HepG2 (cell line): ENCODE measurements around the gene ZBTB22. TPM values are rescaled to one million over a fixed set of nuclear protein-coding genes. Genes with fewer than 3 reads are reported as not detected.

Experiments
- FOXP1 ChIP-seq, 2 experiments: fragments of 450-650 bp in 1 of 2; IDR thresholded peaks; 2 replicates each; pipeline ENCODE4 v1.6.1; 2017 to 2018; ENCODE audit warnings: antibody characterized with exemption in 1 of 2
- MXI1 ChIP-seq: IDR thresholded peaks from 3 replicates; pipeline ENCODE4 v1.6.1; 2012; ENCODE audit warnings: low read depth, low read length, inconsistent platforms, borderline replicate concordance
- SRSF4 ChIP-seq: fragments of 200-400 bp; formaldehyde crosslinking; IDR thresholded peaks from one replicate; pipeline ENCODE4 v1.6.1; 2018; ENCODE audit warnings: mild to moderate bottlenecking, low read depth, low read length, moderate library complexity; ENCODE audit not compliant: poor library complexity, severe bottlenecking
- ZNF30 ChIP-seq: sonication (generic); formaldehyde crosslinking; IDR thresholded peaks from 2 replicates; pipeline ENCODE4 v1.5.0; 2020; ENCODE audit warnings: mild to moderate bottlenecking, missing genetic modification reagents
- ZNF383 ChIP-seq: sonication (generic); formaldehyde crosslinking; IDR thresholded peaks from 2 replicates; pipeline ENCODE4 v1.4.0; 2020; ENCODE audit warnings: missing genetic modification reagents, mild to moderate bottlenecking, borderline replicate concordance
- ZNF441 ChIP-seq: sonication (generic); formaldehyde crosslinking; IDR thresholded peaks from 2 replicates; pipeline ENCODE4 v1.7.0; 2021; ENCODE audit warnings: missing genetic modification reagents, borderline replicate concordance
- ZNF468 ChIP-seq: sonication (generic); formaldehyde crosslinking; IDR thresholded peaks from 2 replicates; pipeline ENCODE4 v1.8.0; 2022; ENCODE audit warnings: mild to moderate bottlenecking, moderate library complexity, missing genetic modification reagents
- polyA plus RNA-seq, 8 experiments: library from polyadenylated mRNA; depleted of rRNA in 3 of 8; stranded (reverse) in 7 of 8; unstranded in 1 of 8; fragments of >200 nt; fragmentation: Illumina TruSeq in 4 of 8; extraction: Trizol in 4 of 8; gene quantifications; 2 replicates each; pipeline versions ENCODE4 v1.2.1 to v1.2.3, GENCODE V29; 2011 to 2016; ENCODE audit warnings: low read depth in 4 of 8, missing spikeins in 1 of 8, mixed read lengths in 1 of 8; ENCODE audit not compliant: insufficient read depth in 1 of 8
- total RNA-seq, 5 experiments: library from RNA; depleted of rRNA; stranded (reverse); fragments of >200 nt; fragmentation: Illumina TruSeq; extraction: Trizol; gene quantifications; 2 replicates each; pipeline ENCODE4 v1.2.3, GENCODE V29; 2016; ENCODE audit warnings: low read depth in 1 of 5
- TF ChIP-seq, protein P1 (sequence below): sonication (generic); formaldehyde crosslinking; IDR thresholded peaks from 2 replicates; pipeline ENCODE4 v1.8.1; 2023; ENCODE audit warnings: missing genetic modification reagents, inconsistent platforms, borderline replicate concordance
- TF ChIP-seq, protein P2 (sequence below): sonication (generic); formaldehyde crosslinking; IDR thresholded peaks from 2 replicates; pipeline ENCODE4 v1.5.0; 2020; ENCODE audit warnings: mild to moderate bottlenecking, missing genetic modification reagents
- TF ChIP-seq, protein P3 (sequence below): IDR thresholded peaks from 2 replicates; pipeline ENCODE4 v1.6.1; 2016; ENCODE audit warnings: missing compliant biosample characterization, missing genetic modification reagents, borderline replicate concordance
- TF ChIP-seq, protein P4 (sequence below): sonication (generic); formaldehyde crosslinking; IDR thresholded peaks from 2 replicates; pipeline ENCODE4 v1.4.0; 2020; ENCODE audit warnings: missing genetic modification reagents, borderline replicate concordance

Gene ZBTB22
- total and polyA plus RNA-seq, 2 of the 13 experiments (the other 11 are each of a cell fraction or from before 2014, with no cell fraction given) = 8.0 to 10.6 TPM

DNA sequence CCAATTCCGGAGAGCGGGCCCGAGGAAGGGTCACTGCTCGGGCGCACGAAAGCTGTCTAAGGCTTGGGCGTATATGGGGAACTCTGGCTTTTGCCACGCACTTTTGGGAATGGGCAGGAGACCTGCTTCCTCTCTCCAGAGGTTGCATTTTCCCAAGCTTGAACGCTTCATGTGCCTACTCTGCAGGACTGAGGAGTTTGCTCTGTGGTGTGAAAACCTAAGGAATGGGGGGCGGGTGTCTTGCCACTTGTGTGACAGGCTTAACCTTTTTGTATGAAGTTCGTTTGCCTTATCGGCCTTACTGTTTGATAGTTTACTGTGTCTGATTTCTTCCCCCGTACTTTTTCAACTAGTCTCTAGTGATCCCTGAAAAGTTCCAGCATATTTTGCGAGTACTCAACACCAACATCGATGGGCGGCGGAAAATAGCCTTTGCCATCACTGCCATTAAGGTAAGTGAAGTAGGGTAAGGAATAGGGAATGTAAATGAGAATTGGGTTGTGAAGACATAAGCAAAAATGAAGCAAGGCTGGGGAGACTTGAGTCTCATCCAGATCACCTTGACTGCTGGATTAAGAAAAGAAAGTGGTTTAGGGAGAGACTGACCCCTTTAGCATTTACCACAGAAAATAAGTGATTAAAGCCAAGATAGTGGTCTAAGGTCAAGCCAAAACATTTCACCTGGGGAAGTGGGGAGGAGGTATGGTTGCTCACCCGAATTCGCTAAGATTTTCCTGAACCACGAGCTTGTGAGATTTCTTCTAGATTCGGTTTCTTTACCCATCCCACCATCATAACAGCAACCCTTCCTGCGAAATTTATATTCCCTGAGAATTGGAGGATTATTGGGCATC is 45.0 kb downstream of the ZBTB22 start (continued):
- TF ChIP-seq, protein P1, sequence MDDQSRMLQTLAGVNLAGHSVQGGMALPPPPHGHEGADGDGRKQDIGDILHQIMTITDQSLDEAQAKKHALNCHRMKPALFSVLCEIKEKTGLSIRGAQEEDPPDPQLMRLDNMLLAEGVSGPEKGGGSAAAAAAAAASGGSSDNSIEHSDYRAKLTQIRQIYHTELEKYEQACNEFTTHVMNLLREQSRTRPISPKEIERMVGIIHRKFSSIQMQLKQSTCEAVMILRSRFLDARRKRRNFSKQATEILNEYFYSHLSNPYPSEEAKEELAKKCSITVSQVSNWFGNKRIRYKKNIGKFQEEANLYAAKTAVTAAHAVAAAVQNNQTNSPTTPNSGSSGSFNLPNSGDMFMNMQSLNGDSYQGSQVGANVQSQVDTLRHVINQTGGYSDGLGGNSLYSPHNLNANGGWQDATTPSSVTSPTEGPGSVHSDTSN = 0 out of 2 replicates have a peak, but pooled peaks have one; percentile 71
- TF ChIP-seq, protein P2, sequence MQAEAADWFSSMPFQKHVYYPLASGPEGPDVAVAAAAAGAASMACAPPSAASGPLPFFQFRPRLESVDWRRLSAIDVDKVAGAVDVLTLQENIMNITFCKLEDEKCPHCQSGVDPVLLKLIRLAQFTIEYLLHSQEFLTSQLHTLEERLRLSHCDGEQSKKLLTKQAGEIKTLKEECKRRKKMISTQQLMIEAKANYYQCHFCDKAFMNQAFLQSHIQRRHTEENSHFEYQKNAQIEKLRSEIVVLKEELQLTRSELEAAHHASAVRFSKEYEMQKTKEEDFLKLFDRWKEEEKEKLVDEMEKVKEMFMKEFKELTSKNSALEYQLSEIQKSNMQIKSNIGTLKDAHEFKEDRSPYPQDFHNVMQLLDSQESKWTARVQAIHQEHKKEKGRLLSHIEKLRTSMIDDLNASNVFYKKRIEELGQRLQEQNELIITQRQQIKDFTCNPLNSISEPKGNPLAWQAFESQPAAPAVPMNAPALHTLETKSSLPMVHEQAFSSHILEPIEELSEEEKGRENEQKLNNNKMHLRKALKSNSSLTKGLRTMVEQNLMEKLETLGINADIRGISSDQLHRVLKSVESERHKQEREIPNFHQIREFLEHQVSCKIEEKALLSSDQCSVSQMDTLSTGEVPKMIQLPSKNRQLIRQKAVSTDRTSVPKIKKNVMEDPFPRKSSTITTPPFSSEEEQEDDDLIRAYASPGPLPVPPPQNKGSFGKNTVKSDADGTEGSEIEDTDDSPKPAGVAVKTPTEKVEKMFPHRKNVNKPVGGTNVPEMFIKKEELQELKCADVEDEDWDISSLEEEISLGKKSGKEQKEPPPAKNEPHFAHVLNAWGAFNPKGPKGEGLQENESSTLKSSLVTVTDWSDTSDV (CRISPR knock-in tag) = no peak
- TF ChIP-seq MXI1 (no peak), ZNF30 (CRISPR knock-in tag) (no peak), SRSF4 (no peak), ZNF383 (CRISPR knock-in tag) (0 out of 2 replicates have a peak, but pooled peaks have one; percentile 38), ZNF468 (CRISPR knock-in tag) (no peak), ZNF441 (no peak), FOXP1 (IDR thresholded peaks at IDR 0.05) (no peak), FOXP1 (CRISPR knock-in tag; IDR thresholded peaks at IDR 0.05) (no peak)
- TF ChIP-seq, protein P3, sequence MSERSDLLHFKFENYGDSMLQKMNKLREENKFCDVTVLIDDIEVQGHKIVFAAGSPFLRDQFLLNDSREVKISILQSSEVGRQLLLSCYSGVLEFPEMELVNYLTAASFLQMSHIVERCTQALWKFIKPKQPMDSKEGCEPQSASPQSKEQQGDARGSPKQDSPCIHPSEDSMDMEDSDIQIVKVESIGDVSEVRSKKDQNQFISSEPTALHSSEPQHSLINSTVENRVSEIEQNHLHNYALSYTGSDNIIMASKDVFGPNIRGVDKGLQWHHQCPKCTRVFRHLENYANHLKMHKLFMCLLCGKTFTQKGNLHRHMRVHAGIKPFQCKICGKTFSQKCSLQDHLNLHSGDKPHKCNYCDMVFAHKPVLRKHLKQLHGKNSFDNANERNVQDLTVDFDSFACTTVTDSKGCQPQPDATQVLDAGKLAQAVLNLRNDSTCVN (CRISPR knock-in tag) = no peak; the same call in 1 of the 2 replicates
- TF ChIP-seq, protein P4, sequence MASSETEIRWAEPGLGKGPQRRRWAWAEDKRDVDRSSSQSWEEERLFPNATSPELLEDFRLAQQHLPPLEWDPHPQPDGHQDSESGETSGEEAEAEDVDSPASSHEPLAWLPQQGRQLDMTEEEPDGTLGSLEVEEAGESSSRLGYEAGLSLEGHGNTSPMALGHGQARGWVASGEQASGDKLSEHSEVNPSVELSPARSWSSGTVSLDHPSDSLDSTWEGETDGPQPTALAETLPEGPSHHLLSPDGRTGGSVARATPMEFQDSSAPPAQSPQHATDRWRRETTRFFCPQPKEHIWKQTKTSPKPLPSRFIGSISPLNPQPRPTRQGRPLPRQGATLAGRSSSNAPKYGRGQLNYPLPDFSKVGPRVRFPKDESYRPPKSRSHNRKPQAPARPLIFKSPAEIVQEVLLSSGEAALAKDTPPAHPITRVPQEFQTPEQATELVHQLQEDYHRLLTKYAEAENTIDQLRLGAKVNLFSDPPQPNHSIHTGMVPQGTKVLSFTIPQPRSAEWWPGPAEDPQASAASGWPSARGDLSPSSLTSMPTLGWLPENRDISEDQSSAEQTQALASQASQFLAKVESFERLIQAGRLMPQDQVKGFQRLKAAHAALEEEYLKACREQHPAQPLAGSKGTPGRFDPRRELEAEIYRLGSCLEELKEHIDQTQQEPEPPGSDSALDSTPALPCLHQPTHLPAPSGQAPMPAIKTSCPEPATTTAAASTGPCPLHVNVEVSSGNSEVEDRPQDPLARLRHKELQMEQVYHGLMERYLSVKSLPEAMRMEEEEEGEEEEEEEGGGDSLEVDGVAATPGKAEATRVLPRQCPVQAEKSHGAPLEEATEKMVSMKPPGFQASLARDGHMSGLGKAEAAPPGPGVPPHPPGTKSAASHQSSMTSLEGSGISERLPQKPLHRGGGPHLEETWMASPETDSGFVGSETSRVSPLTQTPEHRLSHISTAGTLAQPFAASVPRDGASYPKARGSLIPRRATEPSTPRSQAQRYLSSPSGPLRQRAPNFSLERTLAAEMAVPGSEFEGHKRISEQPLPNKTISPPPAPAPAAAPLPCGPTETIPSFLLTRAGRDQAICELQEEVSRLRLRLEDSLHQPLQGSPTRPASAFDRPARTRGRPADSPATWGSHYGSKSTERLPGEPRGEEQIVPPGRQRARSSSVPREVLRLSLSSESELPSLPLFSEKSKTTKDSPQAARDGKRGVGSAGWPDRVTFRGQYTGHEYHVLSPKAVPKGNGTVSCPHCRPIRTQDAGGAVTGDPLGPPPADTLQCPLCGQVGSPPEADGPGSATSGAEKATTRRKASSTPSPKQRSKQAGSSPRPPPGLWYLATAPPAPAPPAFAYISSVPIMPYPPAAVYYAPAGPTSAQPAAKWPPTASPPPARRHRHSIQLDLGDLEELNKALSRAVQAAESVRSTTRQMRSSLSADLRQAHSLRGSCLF = peak; percentile 5; the same call in 1 of the 2 replicates
